Measurements from ENCODE around the gene ST3GAL4.

ST3GAL4 gene

DNA sequence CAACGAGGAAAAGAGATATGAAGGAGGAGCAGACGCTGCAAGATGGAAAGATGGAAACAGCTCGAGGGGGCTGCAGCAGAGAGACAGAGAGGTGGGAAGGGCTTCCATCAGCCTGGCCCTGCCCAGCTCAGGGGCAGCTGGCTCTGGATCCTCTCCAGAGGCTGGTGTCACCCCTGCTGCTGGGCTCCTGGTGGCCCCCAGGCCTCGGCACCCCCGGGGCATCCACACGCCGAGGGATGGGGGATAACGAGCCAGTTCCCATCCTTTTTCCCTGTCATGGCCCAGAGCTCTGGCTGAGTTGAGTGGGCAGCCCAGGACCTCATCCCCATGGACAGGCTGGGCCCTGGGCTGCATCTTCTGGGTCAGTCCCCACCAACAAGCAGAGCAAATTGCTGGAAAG, 102.3 kb downstream of the ST3GAL4 start:
- Histone ChIP-seq H3K27me3 (replicated peaks in 2 of 5; ENCODE audit: control insufficient read depth in 4 of 5, insufficient read depth in 5 of 5, low read length in 4 of 5) (no peaks in the 10 kb centered on the region), H3K27ac (ENCODE audit: insufficient read depth in 1 of 2, low read depth in 1 of 2, low read length in 2 of 2, poor library complexity in 1 of 2, severe bottlenecking in 2 of 2) (no peak overlapping the region), H3K4me1 (ENCODE audit: control extremely low read depth in 1 of 4, control insufficient read depth in 4 of 4, insufficient read depth in 4 of 4, low read length in 3 of 4) (peaks cover 0 to 14% (median 2%) of the 10 kb centered on the region in 4 experiments), H3K36me3 (ENCODE audit: control insufficient read depth in 4 of 4, insufficient read depth in 4 of 4, low read length in 3 of 4) (no peaks in the 10 kb centered on the region), H3K4me3 (ENCODE audit: control insufficient read depth in 1 of 7, extremely low read depth in 1 of 7, insufficient read depth in 4 of 7, low read depth in 2 of 7, low read length in 6 of 7) (no peak overlapping the region), H3K9me3 (ENCODE audit: control extremely low read depth in 1 of 5, control insufficient read depth in 4 of 5, insufficient read depth in 2 of 5, low read depth in 1 of 5, low read length in 4 of 5) (no peaks in the 10 kb centered on the region)
- ChIA-PET CTCF (interaction anchor here (2.1 to 2.4 kb wide), 2 partner anchors 10 to 18 kb away, joined by 4 to 8 read pairs; no protein-coding TSS in a partner anchor), POLR2A (no interaction called here)
- 98% methylated on average over 6 of the region's 8 CpGs for WGBS (ENCODE audit: insufficient coverage)
- DNase-seq, result no peak

DNA sequence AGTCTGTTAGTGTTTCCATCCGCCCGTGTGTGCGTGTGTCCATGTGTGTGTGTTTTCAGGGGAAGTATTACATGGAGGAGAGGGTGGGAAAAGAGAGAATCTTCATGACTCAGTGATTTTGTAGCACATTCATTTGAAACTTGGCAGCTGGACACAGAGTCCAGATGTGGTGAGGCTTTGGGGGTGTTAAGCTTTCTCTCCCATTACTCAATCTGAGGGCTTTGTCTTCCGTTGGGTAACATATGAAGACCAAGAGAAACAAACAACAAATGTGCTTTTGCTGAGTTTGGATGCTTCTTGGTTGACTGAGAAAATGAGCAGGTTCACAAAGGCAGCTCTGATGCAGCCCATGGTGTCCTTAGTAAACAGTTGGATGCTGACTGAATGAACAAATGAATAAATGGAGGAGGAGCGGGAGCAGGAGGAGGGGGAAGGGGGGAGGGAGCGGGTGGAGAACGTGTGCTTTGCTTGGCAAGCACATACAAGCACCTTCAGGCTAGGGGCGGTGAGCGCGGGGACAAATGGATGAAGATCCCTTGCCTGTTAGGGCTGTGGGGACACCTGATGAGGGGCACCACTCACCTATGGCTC, 104.3 kb downstream of the ST3GAL4 start:
- Histone ChIP-seq H3K27ac (ENCODE audit: insufficient read depth in 1 of 2, low read depth in 1 of 2, low read length in 2 of 2, poor library complexity in 1 of 2, severe bottlenecking in 2 of 2) (no peak overlapping the region), H3K4me3 (ENCODE audit: control insufficient read depth in 1 of 7, extremely low read depth in 1 of 7, insufficient read depth in 4 of 7, low read depth in 2 of 7, low read length in 6 of 7) (no peak overlapping the region), H3K4me1 (ENCODE audit: control extremely low read depth in 1 of 4, control insufficient read depth in 4 of 4, insufficient read depth in 4 of 4, low read length in 3 of 4) (peaks cover 0 to 28% (median 7%) of the 10 kb centered on the region in 4 experiments), H3K36me3 (ENCODE audit: control insufficient read depth in 4 of 4, insufficient read depth in 4 of 4, low read length in 3 of 4) (no peaks in the 10 kb centered on the region), H3K27me3 (replicated peaks in 2 of 5; ENCODE audit: control insufficient read depth in 4 of 5, insufficient read depth in 5 of 5, low read length in 4 of 5) (no peaks in the 10 kb centered on the region), H3K9me3 (ENCODE audit: control extremely low read depth in 1 of 5, control insufficient read depth in 4 of 5, insufficient read depth in 2 of 5, low read depth in 1 of 5, low read length in 4 of 5) (no peaks in the 10 kb centered on the region)
- WGBS (ENCODE audit: insufficient coverage), result 96% methylated on average over 8 of the region's 10 CpGs
- ChIA-PET POLR2A (no interaction called here), CTCF (interaction anchor here (1.0 to 2.4 kb wide), 5 partner anchors 9 to 21 kb away, joined by 3 to 8 read pairs (median 4); no protein-coding TSS in a partner anchor)
- no peak for DNase-seq

DNA sequence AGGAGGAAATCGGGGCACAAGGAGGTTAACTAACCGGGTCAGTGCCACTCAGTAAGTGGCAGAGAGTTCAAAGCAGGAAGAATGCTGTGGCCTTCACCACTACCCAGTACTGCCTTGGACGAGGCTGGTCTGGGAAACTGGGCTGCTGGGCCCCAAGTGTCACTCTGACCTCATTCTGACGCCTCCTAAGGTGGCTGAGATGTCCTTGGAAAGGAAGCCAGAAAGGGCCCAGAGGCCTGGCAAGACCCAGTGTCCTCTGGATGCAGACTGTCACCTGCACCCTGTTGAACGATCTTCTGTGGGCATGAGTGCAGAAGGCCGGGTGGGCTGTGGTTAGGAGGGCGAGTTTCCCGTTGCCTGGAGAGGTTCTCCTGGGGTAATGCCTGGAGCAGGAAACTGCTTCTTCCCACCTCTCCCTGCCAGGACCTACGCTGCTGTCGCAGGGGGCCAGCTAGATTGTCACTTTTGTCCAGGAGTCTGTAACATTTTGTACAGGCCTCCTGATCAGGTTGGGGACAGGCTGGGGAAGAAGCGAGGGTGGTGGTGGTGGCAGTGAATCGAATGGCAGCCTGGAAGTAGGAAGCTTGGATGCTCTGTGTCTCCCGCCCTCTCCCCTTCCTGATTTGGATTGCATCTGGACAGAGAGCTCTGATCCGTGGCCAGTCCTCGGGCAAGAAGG, 105.1 kb downstream of the ST3GAL4 start:
- H3K27me3 ChIP-seq (replicated peaks in 2 of 5; ENCODE audit: control insufficient read depth in 4 of 5, insufficient read depth in 5 of 5, low read length in 4 of 5), result no peaks in the 10 kb centered on the region
- no peaks in the 10 kb centered on the region for H3K9me3 ChIP-seq (ENCODE audit: control extremely low read depth in 1 of 5, control insufficient read depth in 4 of 5, insufficient read depth in 2 of 5, low read depth in 1 of 5, low read length in 4 of 5)
- no peaks in the 10 kb centered on the region for H3K36me3 ChIP-seq (ENCODE audit: control insufficient read depth in 4 of 4, insufficient read depth in 4 of 4, low read length in 3 of 4)
- H3K4me3 ChIP-seq (ENCODE audit: control insufficient read depth in 1 of 7, extremely low read depth in 1 of 7, insufficient read depth in 4 of 7, low read depth in 2 of 7, low read length in 6 of 7), result no peak overlapping the region
- WGBS (ENCODE audit: insufficient coverage), result 95% methylated on average over 14 of the region's 15 CpGs
- POLR2A ChIA-PET, result no interaction called here
- no peak overlapping the region for H3K27ac ChIP-seq (ENCODE audit: insufficient read depth in 1 of 2, low read depth in 1 of 2, low read length in 2 of 2, poor library complexity in 1 of 2, severe bottlenecking in 2 of 2)
- DNase-seq, result no peak
- peaks cover 0 to 36% (median 15%) of the 10 kb centered on the region in 4 experiments for H3K4me1 ChIP-seq (ENCODE audit: control extremely low read depth in 1 of 4, control insufficient read depth in 4 of 4, insufficient read depth in 4 of 4, low read length in 3 of 4)
- CTCF ChIA-PET, result interaction anchor here (1.0 to 6.2 kb wide), 5 partner anchors 9 to 20 kb away, joined by 3 to 30 read pairs (median 5); no protein-coding TSS in a partner anchor

DNA sequence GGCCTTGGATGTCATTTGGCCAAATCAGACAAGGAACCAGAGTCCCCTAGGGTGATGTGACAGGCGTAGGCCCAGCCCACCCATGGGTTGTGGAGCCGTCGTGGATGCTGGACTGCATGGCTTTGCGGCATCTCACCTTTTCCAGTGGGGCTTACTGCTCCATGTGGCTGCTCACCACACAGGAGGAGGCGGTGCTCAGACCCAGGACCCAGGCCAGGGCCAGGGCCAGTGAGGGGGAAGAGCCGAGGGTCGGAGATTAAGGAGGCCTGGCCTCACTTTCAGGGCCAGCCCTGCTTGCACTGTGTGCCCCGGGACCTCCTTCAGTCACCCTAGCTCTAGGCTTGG, 105.6 kb downstream of the ST3GAL4 start:
- CTCF ChIA-PET, result interaction anchor here (1.5 to 6.2 kb wide), 3 partner anchors 9 to 20 kb away, joined by 5 to 30 read pairs (median 6); no protein-coding TSS in a partner anchor
- 97% methylated on average over 7 of the region's 8 CpGs for WGBS (ENCODE audit: insufficient coverage)
- H3K27me3 ChIP-seq (replicated peaks in 2 of 5; ENCODE audit: control insufficient read depth in 4 of 5, insufficient read depth in 5 of 5, low read length in 4 of 5), result no peaks in the 10 kb centered on the region
- POLR2A ChIA-PET, result no interaction called here
- no peak overlapping the region for H3K27ac ChIP-seq (ENCODE audit: insufficient read depth in 1 of 2, low read depth in 1 of 2, low read length in 2 of 2, poor library complexity in 1 of 2, severe bottlenecking in 2 of 2)
- H3K4me3 ChIP-seq (ENCODE audit: control insufficient read depth in 1 of 7, extremely low read depth in 1 of 7, insufficient read depth in 4 of 7, low read depth in 2 of 7, low read length in 6 of 7), result no peak overlapping the region
- DNase-seq, result no peak
- no peaks in the 10 kb centered on the region for H3K9me3 ChIP-seq (ENCODE audit: control extremely low read depth in 1 of 5, control insufficient read depth in 4 of 5, insufficient read depth in 2 of 5, low read depth in 1 of 5, low read length in 4 of 5)
- no peaks in the 10 kb centered on the region for H3K36me3 ChIP-seq (ENCODE audit: control insufficient read depth in 4 of 4, insufficient read depth in 4 of 4, low read length in 3 of 4)
- peaks cover 0 to 41% (median 20%) of the 10 kb centered on the region in 4 experiments for H3K4me1 ChIP-seq (ENCODE audit: control extremely low read depth in 1 of 4, control insufficient read depth in 4 of 4, insufficient read depth in 4 of 4, low read length in 3 of 4)

DNA sequence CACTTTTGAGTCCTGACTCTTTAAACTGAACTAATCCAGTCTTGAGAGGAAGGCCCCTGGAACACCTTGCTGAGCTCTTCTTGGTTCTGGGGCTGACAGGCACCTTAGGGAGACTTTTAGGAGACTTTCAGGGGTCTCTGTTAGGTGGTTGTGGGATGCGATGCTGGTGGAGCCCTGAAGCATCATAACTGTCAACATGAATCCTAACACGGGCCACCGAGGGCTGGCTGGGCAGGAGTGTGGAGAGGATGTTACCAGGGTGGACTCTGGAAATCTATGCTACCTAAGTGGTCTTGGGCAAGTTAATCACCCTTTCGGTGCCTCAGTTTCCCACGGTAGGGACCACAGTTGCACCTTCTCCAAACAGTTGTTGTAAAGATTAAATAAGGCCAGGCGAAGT, 106.5 kb downstream of the ST3GAL4 start:
- CTCF ChIA-PET, result interaction anchor here (1.5 to 7.8 kb wide), 4 partner anchors 10 to 21 kb away, joined by 5 to 64 read pairs (median 18); no protein-coding TSS in a partner anchor
- DNase-seq, result no peak
- no peaks in the 10 kb centered on the region for H3K9me3 ChIP-seq (ENCODE audit: control extremely low read depth in 1 of 5, control insufficient read depth in 4 of 5, insufficient read depth in 2 of 5, low read depth in 1 of 5, low read length in 4 of 5)
- no peaks in the 10 kb centered on the region for H3K36me3 ChIP-seq (ENCODE audit: control insufficient read depth in 4 of 4, insufficient read depth in 4 of 4, low read length in 3 of 4)
- H3K4me1 ChIP-seq (ENCODE audit: control extremely low read depth in 1 of 4, control insufficient read depth in 4 of 4, insufficient read depth in 4 of 4, low read length in 3 of 4), result peaks cover 0 to 42% (median 27%) of the 10 kb centered on the region in 4 experiments
- WGBS (ENCODE audit: insufficient coverage), result 87% methylated on average over 5 of the region's 6 CpGs
- no peak overlapping the region for H3K4me3 ChIP-seq (ENCODE audit: control insufficient read depth in 1 of 7, extremely low read depth in 1 of 7, insufficient read depth in 4 of 7, low read depth in 2 of 7, low read length in 6 of 7)
- no peaks in the 10 kb centered on the region for H3K27me3 ChIP-seq (replicated peaks in 2 of 5; ENCODE audit: control insufficient read depth in 4 of 5, insufficient read depth in 5 of 5, low read length in 4 of 5)
- POLR2A ChIA-PET, result no interaction called here
- no peak overlapping the region for H3K27ac ChIP-seq (ENCODE audit: insufficient read depth in 1 of 2, low read depth in 1 of 2, low read length in 2 of 2, poor library complexity in 1 of 2, severe bottlenecking in 2 of 2)

DNA sequence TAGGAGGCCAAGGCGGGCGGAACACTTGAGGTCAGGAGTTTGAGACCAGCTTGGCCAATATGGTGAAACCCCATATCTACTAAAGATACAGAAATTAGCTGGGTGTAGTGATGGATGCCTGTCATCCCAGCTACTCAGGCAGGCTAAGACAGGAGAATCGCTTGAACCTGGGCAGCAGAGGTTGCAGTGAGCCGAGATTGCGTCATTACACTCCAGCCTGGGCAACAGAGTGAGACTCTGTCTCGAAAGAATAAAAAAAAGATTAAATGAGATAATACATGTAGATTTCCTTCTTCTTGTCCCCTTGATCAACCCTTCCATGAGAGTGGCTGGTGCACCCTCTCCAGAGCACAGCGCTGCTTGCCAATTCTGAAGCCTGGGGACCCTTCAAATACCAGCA, 106.9 kb downstream of the ST3GAL4 start:
- H3K9me3 ChIP-seq (ENCODE audit: control extremely low read depth in 1 of 5, control insufficient read depth in 4 of 5, insufficient read depth in 2 of 5, low read depth in 1 of 5, low read length in 4 of 5), result no peaks in the 10 kb centered on the region
- H3K27me3 ChIP-seq (replicated peaks in 2 of 5; ENCODE audit: control insufficient read depth in 4 of 5, insufficient read depth in 5 of 5, low read length in 4 of 5), result no peaks in the 10 kb centered on the region
- H3K27ac ChIP-seq (ENCODE audit: insufficient read depth in 1 of 2, low read depth in 1 of 2, low read length in 2 of 2, poor library complexity in 1 of 2, severe bottlenecking in 2 of 2), result no peak overlapping the region
- 100% methylated on average over 3 of the region's 7 CpGs for WGBS (ENCODE audit: insufficient coverage)
- H3K36me3 ChIP-seq (ENCODE audit: control insufficient read depth in 4 of 4, insufficient read depth in 4 of 4, low read length in 3 of 4), result no peaks in the 10 kb centered on the region
- ChIA-PET CTCF (interaction anchor here (6.2 to 7.8 kb wide), 2 partner anchors 18 to 21 kb away, joined by 30 to 64 read pairs; no protein-coding TSS in a partner anchor), POLR2A (no interaction called here)
- peaks cover 0 to 43% (median 30%) of the 10 kb centered on the region in 4 experiments for H3K4me1 ChIP-seq (ENCODE audit: control extremely low read depth in 1 of 4, control insufficient read depth in 4 of 4, insufficient read depth in 4 of 4, low read length in 3 of 4)
- H3K4me3 ChIP-seq (ENCODE audit: control insufficient read depth in 1 of 7, extremely low read depth in 1 of 7, insufficient read depth in 4 of 7, low read depth in 2 of 7, low read length in 6 of 7), result no peak overlapping the region
- DNase-seq, result no peak
